HG03175 (cell line): Measurements from ENCODE around the gene TUBB6.

Source experiments
- ATAC-seq: cut with Tn5 transposase; IDR thresholded peaks from one replicate; pipeline ENCODE4 v1.9.1; 2021; ENCODE audit warnings: mild to moderate bottlenecking, moderate library complexity; ENCODE audit not compliant: unreplicated experiment

Gene TUBB6

GRCh38 chr18:12290086-12290485 is 18.0 kb upstream of the TUBB6 start:
- no peak for ATAC-seq

- ATAC-seq = no peak
Measured at GRCh38 chr18:12291161-12291560, 16.9 kb upstream of the TUBB6 start.

GRCh38 chr18:12291690-12292089 is 16.4 kb upstream of the TUBB6 start:
- no peak for ATAC-seq

GRCh38 chr18:12293831-12294230 is 14.2 kb upstream of the TUBB6 start:
- ATAC-seq = no peak

GRCh38 chr18:12295389-12296086 is 12.5 kb upstream of the TUBB6 start:
- no peak for ATAC-seq

GRCh38 chr18:12296087-12296403 is 12.0 kb upstream of the TUBB6 start:
- no peak for ATAC-seq

GRCh38 chr18:12296457-12296856 is 11.6 kb upstream of the TUBB6 start:
- ATAC-seq = no peak

- no peak for ATAC-seq
Measured at GRCh38 chr18:12299862-12300261, 8.2 kb upstream of the TUBB6 start.

GRCh38 chr18:12301263-12302005 is 6.6 kb upstream of the TUBB6 start:
- no peak for ATAC-seq

- no peak for ATAC-seq
Measured at GRCh38 chr18:12302391-12303147, 5.5 kb upstream of the TUBB6 start.

- ATAC-seq = no peak
Measured at GRCh38 chr18:12304351-12305210, 3.5 kb upstream of the TUBB6 start.

GRCh38 chr18:12305211-12305610 is 2.8 kb upstream of the TUBB6 start:
- no peak for ATAC-seq

GRCh38 chr18:12305930-12306629 is 2.0 kb upstream of the TUBB6 start:
- no peak for ATAC-seq

GRCh38 chr18:12306752-12307700 is 1.0 kb upstream of the TUBB6 start:
- peak; percentile 12 for ATAC-seq

GRCh38 chr18:12308386-12309100 is 502 bp downstream of the TUBB6 start:
- peak; percentile 60 for ATAC-seq

- ATAC-seq = no peak
Measured at GRCh38 chr18:12309683-12310198, 1.7 kb downstream of the TUBB6 start.

GRCh38 chr18:12310762-12311161 is 2.7 kb downstream of the TUBB6 start:
- ATAC-seq = no peak

GRCh38 chr18:12312976-12313375 is 4.9 kb downstream of the TUBB6 start:
- no peak for ATAC-seq
